Loucy (cell line): ENCODE data around the gene HACL1.

Source experiments
- H2AFZ ChIP-seq: fragments of 200-600 bp; sonication (generic); 2 replicates; pipeline ENCODE4 v1.6.0; 2016; ENCODE audit warnings: antibody characterized with exemption, mild to moderate bottlenecking, low read length, moderate library complexity
- H3F3A ChIP-seq: fragments of 200-600 bp; 2 replicates; pipeline ENCODE4 v1.6.0; 2016; ENCODE audit warnings: antibody characterized with exemption, low read depth, mild to moderate bottlenecking
- H3K27me3 ChIP-seq: fragments of 200-600 bp; sonication (generic); 2 replicates; pipeline ENCODE4 v1.6.1; 2014; ENCODE audit warnings: low read length, mild to moderate bottlenecking; ENCODE audit not compliant: insufficient read depth, poor library complexity, severe bottlenecking
- H3K36me3 ChIP-seq: fragments of 200-600 bp; sonication (generic); 2 replicates; pipeline ENCODE4 v1.6.1; 2016; ENCODE audit warnings: low read length; ENCODE audit not compliant: insufficient read depth
- H3K4me1 ChIP-seq: fragments of 200-600 bp; sonication (generic); 2 replicates; pipeline ENCODE4 v1.5.1; 2014; ENCODE audit warnings: low read length, mild to moderate bottlenecking; ENCODE audit not compliant: insufficient read depth, poor library complexity, severe bottlenecking
- H3K4me2 ChIP-seq: fragments of 200-600 bp; sonication (generic); 2 replicates; pipeline ENCODE4 v1.6.0; 2014; ENCODE audit warnings: antibody characterized with exemption, low read length, low read depth, mild to moderate bottlenecking; ENCODE audit not compliant: poor library complexity, severe bottlenecking
- H3K4me3 ChIP-seq: fragments of 200-600 bp; sonication (generic); 2 replicates; pipeline ENCODE4 v1.5.1; 2014; ENCODE audit warnings: low read length, mild to moderate bottlenecking, mixed read lengths; ENCODE audit not compliant: poor library complexity, severe bottlenecking
- H3K79me2 ChIP-seq: fragments of 200-600 bp; sonication (generic); 2 replicates; pipeline ENCODE4 v1.6.1; 2014; ENCODE audit warnings: low read length; ENCODE audit not compliant: insufficient read depth
- H3K9ac ChIP-seq: fragments of 200-600 bp; sonication (generic); 2 replicates; pipeline ENCODE4 v1.6.0; 2014; ENCODE audit warnings: mild to moderate bottlenecking, low read depth, low read length, moderate library complexity; ENCODE audit not compliant: poor library complexity, severe bottlenecking
- H3K9me2 ChIP-seq: fragments of 200-600 bp; sonication (generic); replicated peaks from 2 replicates; pipeline ENCODE4 v1.6.1; 2016; ENCODE audit warnings: low read depth, low read length, mixed read lengths
- H3K9me3 ChIP-seq: fragments of 200-600 bp; sonication (generic); 2 replicates; pipeline ENCODE4 v1.6.1; 2014; ENCODE audit warnings: mild to moderate bottlenecking, antibody characterized with exemption, low read length, low read depth; ENCODE audit not compliant: insufficient read depth
- H4K20me1 ChIP-seq: fragments of 200-600 bp; sonication (generic); 2 replicates; pipeline ENCODE4 v1.6.0; 2014; ENCODE audit warnings: antibody characterized with exemption, low read length, mild to moderate bottlenecking; ENCODE audit not compliant: insufficient read depth, poor library complexity, severe bottlenecking
- CTCF ChIP-seq: fragments of 200-600 bp; sonication (generic); conservative IDR thresholded peaks from 2 replicates; pipeline ENCODE4 v1.5.1; 2014; ENCODE audit warnings: mild to moderate bottlenecking, antibody characterized with exemption, low read length
- EZH2phosphoT487 ChIP-seq: fragments of 200-600 bp; IDR thresholded peaks from 2 replicates; pipeline ENCODE4 v1.6.1; 2018; ENCODE audit warnings: antibody characterized with exemption, mild to moderate bottlenecking, moderate library complexity, borderline replicate concordance

The HACL1 gene

GRCh38 chr3:15542614-15543013 is 58.8 kb downstream of the HACL1 start:
- Histone ChIP-seq H4K20me1 (no peaks in the 10 kb centered on the region), H3K27me3 (no peaks in the 10 kb centered on the region), H3K9me3 (no peaks in the 10 kb centered on the region), H3K4me1 (no peaks in the 10 kb centered on the region), H3K9ac (no peak overlapping the region), H3K36me3 (no peaks in the 10 kb centered on the region), H3F3A (no peaks in the 10 kb centered on the region), H2AFZ (no peak overlapping the region), H3K79me2 (no peaks in the 10 kb centered on the region), H3K4me3 (no peak overlapping the region), H3K4me2 (no peak overlapping the region), H3K9me2 (no peaks in the 10 kb centered on the region)
- TF ChIP-seq CTCF: no peak
- TF ChIP-seq EZH2phosphoT487: no peak

GRCh38 chr3:15541371-15541770 is 60.0 kb downstream of the HACL1 start:
- no peaks in the 10 kb centered on the region for H3K9me2 ChIP-seq
- peaks cover 5% of the 10 kb centered on the region for H3K4me1 ChIP-seq
- no peak overlapping the region for H3K4me3 ChIP-seq
- no peaks in the 10 kb centered on the region for H3F3A ChIP-seq
- H4K20me1 ChIP-seq: no peaks in the 10 kb centered on the region
- H3K9ac ChIP-seq: no peak overlapping the region
- no peak for TF ChIP-seq EZH2phosphoT487
- TF ChIP-seq CTCF: no peak
- H3K36me3 ChIP-seq: no peaks in the 10 kb centered on the region
- no peak overlapping the region for H3K4me2 ChIP-seq
- no peaks in the 10 kb centered on the region for H3K79me2 ChIP-seq
- H3K9me3 ChIP-seq: no peaks in the 10 kb centered on the region
- no peak overlapping the region for H2AFZ ChIP-seq
- no peaks in the 10 kb centered on the region for H3K27me3 ChIP-seq

GRCh38 chr3:15539066-15539465 is 62.3 kb downstream of the HACL1 start:
- no peak overlapping the region for H3K4me3 ChIP-seq
- no peaks in the 10 kb centered on the region for H4K20me1 ChIP-seq
- no peak overlapping the region for H2AFZ ChIP-seq
- no peaks in the 10 kb centered on the region for H3K36me3 ChIP-seq
- H3K79me2 ChIP-seq: no peaks in the 10 kb centered on the region
- H3K9ac ChIP-seq: no peak overlapping the region
- H3K9me3 ChIP-seq: no peaks in the 10 kb centered on the region
- H3K4me1 ChIP-seq: peaks cover 5% of the 10 kb centered on the region
- H3F3A ChIP-seq: no peaks in the 10 kb centered on the region
- H3K9me2 ChIP-seq: no peaks in the 10 kb centered on the region
- H3K4me2 ChIP-seq: no peak overlapping the region
- no peaks in the 10 kb centered on the region for H3K27me3 ChIP-seq
- TF ChIP-seq CTCF: no peak
- TF ChIP-seq EZH2phosphoT487: no peak
